Measurements from ENCODE around the gene MACROD2. TPM values are rescaled to one million over a fixed set of nuclear protein-coding genes. Genes with fewer than 3 reads are reported as not detected.

The MACROD2 gene
- total RNA-seq, 2 donors from 2014 or later = 8.0 to 19.4 TPM

GRCh38 chr20:14189794-14190402 is 194.6 kb downstream of the MACROD2 start:
- no peaks in the 10 kb centered on the region for H3K36me3 ChIP-seq
- H3K4me1 ChIP-seq (replicated peaks) = no peaks in the 10 kb centered on the region
- 25% methylated on average over 1 of the region's 1 CpG for WGBS
- H3K4me3 ChIP-seq = no peak overlapping the region
- no peaks in the 10 kb centered on the region for H3K9me3 ChIP-seq
- H3K27me3 ChIP-seq (replicated peaks; ENCODE audit: insufficient read depth) = no peaks in the 10 kb centered on the region
- TF ChIP-seq CTCF (IDR thresholded peaks at IDR 0.05) (peak in 3 of 4 experiments; percentile 26 to 52 (median 49)), POLR2A (IDR thresholded peaks at IDR 0.05) (no peak), POLR2AphosphoS5 (IDR thresholded peaks at IDR 0.05) (no peak)
- DNase-seq (ENCODE audit: low spot score) = peak; percentile 29
- intact Hi-C loops (cut with DNase I) = no loop called here
- H3K27ac ChIP-seq = no peak overlapping the region

- Histone ChIP-seq H3K36me3 (no peaks in the 10 kb centered on the region), H3K4me3 (no peak overlapping the region), H3K9me3 (no peaks in the 10 kb centered on the region), H3K27me3 (replicated peaks; ENCODE audit: insufficient read depth) (no peaks in the 10 kb centered on the region), H3K27ac (no peak overlapping the region), H3K4me1 (replicated peaks) (no peaks in the 10 kb centered on the region)
- DNase-seq (ENCODE audit: low spot score) = no peak
- intact Hi-C loops (cut with DNase I) = no loop called here
- TF ChIP-seq POLR2AphosphoS5 (IDR thresholded peaks at IDR 0.05) = no peak
- no peak for TF ChIP-seq POLR2A (IDR thresholded peaks at IDR 0.05)
- TF ChIP-seq CTCF (IDR thresholded peaks at IDR 0.05) = no peak
Measured at GRCh38 chr20:14191559-14191958, 196.2 kb downstream of the MACROD2 start.

GRCh38 chr20:14193443-14193842 is 198.1 kb downstream of the MACROD2 start:
- 94% methylated on average over 4 of the region's 4 CpGs for WGBS
- Histone ChIP-seq H3K4me3 (no peak overlapping the region), H3K27ac (no peak overlapping the region), H3K9me3 (no peaks in the 10 kb centered on the region), H3K36me3 (no peaks in the 10 kb centered on the region), H3K4me1 (replicated peaks) (no peaks in the 10 kb centered on the region), H3K27me3 (replicated peaks; ENCODE audit: insufficient read depth) (no peaks in the 10 kb centered on the region)
- no peak for TF ChIP-seq POLR2AphosphoS5 (IDR thresholded peaks at IDR 0.05)
- TF ChIP-seq CTCF (IDR thresholded peaks at IDR 0.05) = no peak
- TF ChIP-seq POLR2A (IDR thresholded peaks at IDR 0.05) = no peak
- DNase-seq (ENCODE audit: low spot score) = no peak
- intact Hi-C loops (cut with DNase I) = no loop called here

- intact Hi-C loops (cut with DNase I) = no loop called here
- Histone ChIP-seq H3K27me3 (replicated peaks; ENCODE audit: insufficient read depth) (no peaks in the 10 kb centered on the region), H3K9me3 (no peaks in the 10 kb centered on the region), H3K27ac (no peak overlapping the region), H3K36me3 (no peaks in the 10 kb centered on the region), H3K4me1 (replicated peaks) (no peaks in the 10 kb centered on the region), H3K4me3 (no peak overlapping the region)
- DNase-seq (ENCODE audit: low spot score) = no peak
- WGBS = 92% methylated on average over 2 of the region's 2 CpGs
- TF ChIP-seq POLR2AphosphoS5 (IDR thresholded peaks at IDR 0.05) = no peak
- no peak for TF ChIP-seq POLR2A (IDR thresholded peaks at IDR 0.05)
- TF ChIP-seq CTCF (IDR thresholded peaks at IDR 0.05) = no peak
Measured at GRCh38 chr20:14193885-14194284, 198.6 kb downstream of the MACROD2 start.

GRCh38 chr20:14197097-14197496 is 201.8 kb downstream of the MACROD2 start:
- no peak for DNase-seq (ENCODE audit: low spot score)
- intact Hi-C loops (cut with DNase I) = no loop called here
- no peaks in the 10 kb centered on the region for H3K9me3 ChIP-seq
- H3K4me3 ChIP-seq = no peak overlapping the region
- TF ChIP-seq POLR2AphosphoS5 (IDR thresholded peaks at IDR 0.05) (no peak), CTCF (IDR thresholded peaks at IDR 0.05) (no peak), POLR2A (IDR thresholded peaks at IDR 0.05) (no peak)
- H3K27ac ChIP-seq = no peak overlapping the region
- no peaks in the 10 kb centered on the region for H3K4me1 ChIP-seq (replicated peaks)
- H3K36me3 ChIP-seq = no peaks in the 10 kb centered on the region
- WGBS = 82% methylated on average over 1 of the region's 1 CpG
- no peaks in the 10 kb centered on the region for H3K27me3 ChIP-seq (replicated peaks; ENCODE audit: insufficient read depth)
